ENCODE data around the gene CLPTM1.
"Not testable (repeated sequence)": the region's sequence is repeated elsewhere in the genome, so short reads cannot be mapped to it uniquely, and the experiment has no call there.

CLPTM1 gene

GRCh38 chr19:44924243-44924725 lies 30.9 kb upstream of the CLPTM1 start:
- H4K20me1 ChIP-seq, result no peaks in the 10 kb centered on the region
- H3K4me3 ChIP-seq, result no peak overlapping the region
- H3K27me3 ChIP-seq, result no peaks in the 10 kb centered on the region
- no peaks in the 10 kb centered on the region for H3K9me3 ChIP-seq
- H3K4me1 ChIP-seq, result peaks cover 44% of the 10 kb centered on the region
- H3K36me3 ChIP-seq, result no peaks in the 10 kb centered on the region
- peak overlapping the region; percentile 86; the same call in 1 of the 2 replicates for H3K4me2 ChIP-seq
- H3K9ac ChIP-seq, result no peak overlapping the region
- no peak overlapping the region for H3K27ac ChIP-seq
- no peak for TF ChIP-seq Cebpa-rat (IDR thresholded peaks at IDR 0.05)

DNA sequence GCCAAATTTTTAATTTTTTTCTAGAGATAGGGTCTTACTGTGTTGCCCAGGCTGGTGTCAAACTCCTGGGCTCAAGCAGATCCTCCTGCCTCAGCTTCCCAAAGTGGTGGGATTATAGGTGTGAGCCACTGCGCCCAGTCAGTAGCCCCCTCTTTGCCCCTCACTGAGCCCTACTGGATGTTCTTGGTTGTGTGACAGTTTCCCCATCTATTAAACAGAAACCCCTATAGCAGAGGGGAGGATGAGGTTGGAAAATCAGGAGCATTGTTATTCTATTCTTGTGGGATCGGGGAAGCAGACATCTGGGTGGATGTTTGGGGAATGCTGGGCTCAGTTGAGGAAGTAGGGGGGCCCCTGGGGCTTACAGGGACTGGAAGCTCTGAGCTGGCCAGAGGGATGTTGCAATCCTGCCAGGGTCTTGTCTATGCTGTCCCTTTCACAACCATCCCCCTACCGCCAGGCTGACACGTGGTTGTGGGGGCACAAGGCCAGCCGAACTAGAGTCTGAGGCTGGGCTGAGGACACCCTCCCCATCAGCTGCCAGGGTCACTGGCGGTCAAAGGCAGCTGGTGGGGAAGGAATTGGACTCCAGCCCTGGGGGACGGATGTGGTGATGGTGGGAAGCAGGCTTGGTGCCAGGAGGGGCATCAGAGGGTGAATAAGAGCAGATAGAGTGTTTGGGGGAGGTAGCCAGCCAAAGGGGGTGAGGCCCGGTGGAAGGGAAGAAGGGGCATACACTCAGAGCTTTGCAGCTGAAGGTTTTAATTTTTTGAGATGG lies 29.9 kb upstream of the CLPTM1 start:
- Histone ChIP-seq H3K4me2 (peak overlapping the region; percentile 86), H3K4me3 (no peak overlapping the region), H3K36me3 (no peaks in the 10 kb centered on the region), H4K20me1 (no peaks in the 10 kb centered on the region), H3K9me3 (no peaks in the 10 kb centered on the region), H3K9ac (no peak overlapping the region), H3K27me3 (no peaks in the 10 kb centered on the region), H3K27ac (0 out of 2 replicates have a peak overlapping the region, but pooled peaks have one; percentile 38), H3K4me1 (peaks cover 48% of the 10 kb centered on the region)
- 0 out of 2 replicates have a peak, but pooled peaks have one; percentile 9 for TF ChIP-seq Cebpa-rat (IDR thresholded peaks at IDR 0.05)

DNA sequence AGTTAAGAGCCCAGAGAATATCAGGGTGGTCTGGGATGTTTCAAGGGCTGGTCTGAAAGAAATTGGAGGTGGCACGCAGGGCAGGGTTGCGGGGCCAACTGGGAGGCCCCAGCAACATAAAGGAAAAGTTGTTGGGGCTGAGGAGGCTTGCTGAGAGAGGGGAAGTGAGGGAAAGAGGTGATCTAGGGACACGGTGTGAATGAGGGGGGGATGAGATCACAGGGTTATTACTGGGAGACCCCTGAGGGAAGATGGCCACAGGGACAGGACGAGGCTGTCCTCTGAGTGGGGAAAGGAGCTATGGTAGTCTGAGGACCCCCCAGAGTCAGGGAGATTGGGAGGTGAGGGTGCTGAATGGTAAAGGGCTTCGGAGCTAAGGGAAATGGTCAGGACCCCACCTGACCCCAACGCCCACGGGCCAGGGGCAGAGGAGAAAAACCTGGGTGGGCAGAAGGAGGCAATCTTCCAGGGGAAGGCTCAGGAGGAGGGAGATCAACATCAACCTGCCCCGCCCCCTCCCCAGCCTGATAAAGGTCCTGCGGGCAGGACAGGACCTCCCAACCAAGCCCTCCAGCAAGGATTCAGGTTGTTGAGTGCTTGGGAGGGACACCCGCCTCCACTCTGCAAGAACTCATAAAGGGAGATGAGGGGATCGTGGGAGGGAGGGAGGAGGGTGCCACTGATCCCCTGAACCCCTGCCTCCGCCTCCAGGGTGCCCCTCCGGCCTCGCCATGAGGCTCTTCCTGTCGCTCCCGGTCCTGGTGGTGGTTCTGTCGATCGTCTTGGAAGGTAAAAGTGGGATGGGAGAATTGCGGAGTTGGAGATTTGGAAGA lies 28.7 kb upstream of the CLPTM1 start:
- not testable (repeated sequence) for H3K27ac ChIP-seq, H3K9ac ChIP-seq, H3K27me3 ChIP-seq, H3K4me3 ChIP-seq, H3K9me3 ChIP-seq, H3K36me3 ChIP-seq, H4K20me1 ChIP-seq
- Histone ChIP-seq H3K4me1 (peaks cover 51% of the 10 kb centered on the region), H3K4me2 (peak overlapping the region; percentile 86)

DNA sequence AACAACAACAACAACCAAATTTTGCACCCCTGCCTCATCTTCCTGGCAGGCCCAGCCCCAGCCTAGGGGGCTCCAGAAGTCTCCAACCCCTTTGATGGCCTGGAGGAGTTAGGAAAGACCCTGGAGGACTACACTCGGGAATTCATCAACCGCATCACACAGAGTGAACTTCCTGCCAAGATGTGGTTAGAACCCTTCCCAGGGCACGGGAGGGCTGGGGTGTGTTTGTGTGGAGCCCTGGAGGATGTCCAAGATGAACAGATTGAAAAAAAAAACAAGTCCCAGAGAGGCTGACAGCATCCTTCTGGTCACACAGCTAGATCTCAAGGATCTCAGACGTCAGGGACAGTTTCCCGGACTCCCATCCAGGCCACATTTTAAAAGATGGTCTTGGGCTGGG lies 27.4 kb upstream of the CLPTM1 start:
- no peak overlapping the region for H3K27ac ChIP-seq

DNA sequence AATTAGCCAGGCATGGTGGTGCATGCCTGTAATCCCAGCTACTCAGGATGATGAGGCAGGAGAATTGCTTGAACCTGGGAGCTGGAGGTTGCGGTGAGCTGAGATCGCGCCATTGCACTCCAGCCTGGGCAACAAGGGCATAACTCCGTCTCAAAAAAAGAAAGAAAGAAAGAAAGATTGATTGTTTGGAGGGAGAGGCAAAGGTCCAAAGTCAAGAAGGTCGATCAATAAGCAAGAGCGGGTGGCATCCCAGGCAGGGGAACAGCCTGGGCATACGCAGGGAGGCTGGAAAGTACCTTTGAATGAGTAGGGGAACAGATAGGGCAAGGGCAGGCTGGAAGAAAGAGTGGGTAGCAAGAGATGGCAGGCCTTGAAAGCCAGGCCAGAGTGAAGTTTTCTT lies 25.1 kb upstream of the CLPTM1 start:
- Histone ChIP-seq H3K9me3 (no peaks in the 10 kb centered on the region), H3K4me2 (no peak overlapping the region), H3K27ac (no peak overlapping the region), H4K20me1 (no peaks in the 10 kb centered on the region), H3K4me3 (no peak overlapping the region), H3K27me3 (no peaks in the 10 kb centered on the region), H3K4me1 (peaks cover 43% of the 10 kb centered on the region), H3K36me3 (no peaks in the 10 kb centered on the region), H3K9ac (no peak overlapping the region)
- TF ChIP-seq Cebpa-rat (IDR thresholded peaks at IDR 0.05), result no peak

More for the DNA sequence above, 27.4 kb upstream of the CLPTM1 start:
- no peak; the same call in 1 of the 2 replicates for TF ChIP-seq Cebpa-rat (IDR thresholded peaks at IDR 0.05)
- Histone ChIP-seq H3K9ac (no peak overlapping the region), H3K4me3 (no peak overlapping the region), H3K36me3 (no peaks in the 10 kb centered on the region), H3K4me2 (peak overlapping the region; percentile 86), H3K9me3 (no peaks in the 10 kb centered on the region), H4K20me1 (no peaks in the 10 kb centered on the region), H3K4me1 (peaks cover 51% of the 10 kb centered on the region), H3K27me3 (no peaks in the 10 kb centered on the region)

DNA sequence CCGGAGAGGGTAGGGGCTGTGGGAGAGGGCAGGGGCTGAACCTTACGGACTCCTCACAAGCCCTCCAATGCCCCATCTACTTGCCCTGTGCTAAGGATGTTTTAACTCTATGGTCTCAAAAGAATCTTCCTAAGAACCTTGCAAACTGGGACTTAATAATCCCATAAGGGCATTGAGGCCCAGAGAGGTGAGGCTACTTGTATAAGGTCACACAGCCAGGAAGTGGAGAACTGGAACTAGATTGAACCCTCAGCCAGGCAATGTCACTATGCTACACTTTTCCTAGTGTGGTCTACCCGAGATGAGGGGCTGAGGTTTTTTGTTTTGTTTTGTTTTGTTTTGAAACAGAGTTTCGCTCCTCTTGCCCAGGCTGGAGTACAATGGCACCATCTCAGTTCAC lies 23.6 kb upstream of the CLPTM1 start:
- Histone ChIP-seq H3K36me3 (no peaks in the 10 kb centered on the region), H3K4me1 (peaks cover 28% of the 10 kb centered on the region), H3K4me3 (no peak overlapping the region), H3K27ac (no peak overlapping the region), H3K9ac (no peak overlapping the region), H3K27me3 (no peaks in the 10 kb centered on the region), H3K9me3 (no peaks in the 10 kb centered on the region), H3K4me2 (no peak overlapping the region), H4K20me1 (no peaks in the 10 kb centered on the region)
- TF ChIP-seq Cebpa-rat (IDR thresholded peaks at IDR 0.05), result no peak

- TF ChIP-seq Cebpa-rat (IDR thresholded peaks at IDR 0.05), result 0 out of 2 replicates have a peak, but pooled peaks have one; percentile 12
- Histone ChIP-seq H3K9me3 (no peaks in the 10 kb centered on the region), H3K27me3 (no peaks in the 10 kb centered on the region), H3K4me2 (peak overlapping the region; percentile 35; the same call in 1 of the 2 replicates), H3K4me3 (no peak overlapping the region), H3K36me3 (no peaks in the 10 kb centered on the region), H3K4me1 (peaks cover 51% of the 10 kb centered on the region), H3K9ac (no peak overlapping the region), H3K27ac (no peak overlapping the region), H4K20me1 (no peaks in the 10 kb centered on the region)
These were observed 15.5 kb upstream of the CLPTM1 start for GRCh38 chr19:44939668-44940067.

DNA sequence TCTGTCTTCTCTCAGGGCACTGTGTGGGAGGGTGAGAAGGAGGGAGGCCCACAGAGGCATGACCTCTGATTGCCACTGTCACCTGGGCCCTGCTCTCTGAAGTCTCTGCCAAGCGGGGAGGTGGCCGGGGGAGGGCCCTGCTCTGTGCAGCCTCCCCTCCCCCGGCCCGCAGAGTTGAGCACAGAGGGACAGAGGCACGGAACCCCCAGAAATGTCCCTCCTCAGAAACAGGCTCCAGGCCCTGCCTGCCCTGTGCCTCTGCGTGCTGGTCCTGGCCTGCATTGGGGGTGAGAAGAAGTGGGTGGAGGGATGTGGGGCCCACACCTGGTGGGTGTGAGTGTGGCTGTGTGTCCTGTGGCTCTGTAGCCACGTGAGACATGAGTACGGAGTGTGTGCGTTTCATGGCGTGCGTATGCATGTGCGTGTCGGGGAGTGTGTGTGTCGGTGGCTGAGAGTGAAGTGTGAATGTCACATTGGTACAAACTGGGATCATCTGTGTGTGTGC lies 13.1 kb upstream of the CLPTM1 start, which contains the start of gene APOC4:
Gene APOC4 (plus strand): TSS at position 171 of the 505 bp plus-strand sequence. CDS start 41 bp downstream, at position 212.
- no peak for TF ChIP-seq Cebpa-rat (IDR thresholded peaks at IDR 0.05)
- Histone ChIP-seq H4K20me1 (no peaks in the 10 kb centered on the region), H3K9ac (no peak within 1 kb of the TSS), H3K9me3 (no peaks in the 10 kb centered on the region), H3K4me3 (no peak within 1 kb of the TSS), H3K4me1 (peaks cover 52% of the 10 kb centered on the region), H3K27ac (0 out of 2 replicates have a peak within 1 kb of the TSS, but pooled peaks have one; percentile 26), H3K27me3 (no peaks in the 10 kb centered on the region), H3K36me3 (no peaks in the 10 kb centered on the region), H3K4me2 (peak within 1 kb of the TSS; percentile 46)

DNA sequence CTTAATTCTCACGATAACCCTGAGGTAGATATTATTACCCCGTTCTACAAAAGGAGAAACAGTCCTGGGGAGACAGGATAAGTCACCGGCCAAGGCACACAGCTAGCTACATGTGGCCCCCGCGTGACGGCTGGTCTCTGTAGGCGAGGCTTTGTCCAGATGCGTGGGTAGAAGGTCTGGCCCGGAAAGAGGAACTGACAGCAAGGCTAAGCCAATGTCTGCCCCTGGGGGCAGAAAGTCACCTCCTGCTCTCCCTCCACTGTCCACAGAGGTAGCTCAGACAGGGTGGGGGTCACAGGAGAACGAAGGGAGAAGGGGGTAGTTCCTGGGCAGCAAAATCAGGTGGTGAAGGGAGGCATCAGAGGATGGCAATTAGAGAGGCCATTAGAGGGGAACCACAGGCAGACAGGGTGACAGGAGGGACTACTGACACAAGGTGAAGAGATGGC lies 11.4 kb upstream of the CLPTM1 start:
- Histone ChIP-seq H3K4me1 (peaks cover 59% of the 10 kb centered on the region), H3K36me3 (no peaks in the 10 kb centered on the region), H3K9ac (0 out of 2 replicates have a peak overlapping the region, but pooled peaks have one; percentile 3), H3K27ac (peak overlapping the region; percentile 48; the same call in 1 of the 2 replicates), H3K4me3 (no peak overlapping the region), H3K9me3 (no peaks in the 10 kb centered on the region), H3K4me2 (peak overlapping the region; percentile 46), H4K20me1 (no peaks in the 10 kb centered on the region), H3K27me3 (no peaks in the 10 kb centered on the region)
- no peak for TF ChIP-seq Cebpa-rat (IDR thresholded peaks at IDR 0.05)
